Stimulated activated CD4-positive, alpha-beta T cell treated with anti-CD3 and anti-CD28 coated beads, Interleukin-15, amount 100 ng/mL, for 24 hours (primary cell): ENCODE results near the gene NPLOC4.
"Not testable (repeated sequence)": the region's sequence is repeated elsewhere in the genome, so short reads cannot be mapped to it uniquely, and the experiment has no call there.

Experiments used
- DNase-seq: peaks from one replicate; pipeline ENCODE4 v3.0.0-alpha.2; 2020

NPLOC4 gene

GRCh38 chr17:81531998-81532404 lies 104.9 kb downstream of the NPLOC4 start:
- not testable (repeated sequence) for DNase-seq

- DNase-seq = not testable (repeated sequence)
These were observed 105.9 kb downstream of the NPLOC4 start for GRCh38 chr17:81531013-81531412.

DNA sequence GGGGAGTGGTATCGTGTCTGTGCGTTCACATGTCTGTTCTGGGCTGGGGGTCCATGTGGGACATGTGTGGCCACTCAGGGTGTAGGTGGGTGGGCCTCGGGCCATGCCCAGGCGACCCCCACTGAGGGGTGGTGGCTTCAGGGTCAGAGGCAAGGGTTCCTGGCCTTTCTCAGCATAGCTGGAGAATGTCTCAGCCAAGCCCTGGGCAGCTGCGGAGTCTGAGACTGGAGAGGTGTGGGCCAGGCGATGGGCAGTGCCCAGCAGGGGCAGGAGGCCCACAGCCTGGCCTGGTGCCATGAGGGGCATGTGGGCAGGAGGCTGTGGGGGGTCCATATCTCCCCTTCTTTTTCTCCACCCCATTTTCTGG lies 107.5 kb downstream of the NPLOC4 start:
- no peak for DNase-seq

GRCh38 chr17:81528651-81529436 lies 108.1 kb downstream of the NPLOC4 start:
- DNase-seq = no peak

DNA sequence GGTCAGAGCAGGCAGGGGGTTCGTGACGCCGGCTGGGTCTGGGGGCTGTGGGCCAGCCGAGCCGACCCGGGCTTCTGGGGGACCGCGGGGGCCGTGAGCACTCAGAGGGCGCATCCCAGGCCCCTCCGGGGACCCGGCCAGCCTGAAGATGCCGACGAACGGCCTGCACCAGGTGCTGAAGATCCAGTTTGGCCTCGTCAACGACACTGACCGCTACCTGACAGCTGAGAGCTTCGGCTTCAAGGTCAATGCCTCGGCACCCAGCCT lies 108.6 kb downstream of the NPLOC4 start:
- no peak for DNase-seq

- no peak for DNase-seq
These were observed 109.1 kb downstream of the NPLOC4 start, which contains the start of gene FSCN2 for GRCh38 chr17:81527591-81528383. Gene FSCN2 (plus strand): TSS chr17:81528377. CDS start chr17:81528532, 155 bp downstream.

- no peak for DNase-seq
These were observed 110.0 kb downstream of the NPLOC4 start for GRCh38 chr17:81526662-81527571.

DNA sequence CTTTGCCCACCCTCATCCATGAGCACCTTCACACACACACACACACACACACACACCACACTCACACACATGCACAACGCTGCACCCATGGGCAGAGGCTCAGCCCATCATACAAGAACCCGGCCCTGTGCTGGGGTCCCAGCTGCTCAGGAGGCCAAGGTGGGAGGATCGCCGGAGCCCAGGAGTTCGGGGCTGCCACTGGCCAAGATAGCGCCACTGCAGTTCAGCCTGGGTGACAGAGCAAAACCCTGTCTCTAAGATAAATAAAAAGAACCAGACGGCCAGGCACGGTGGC lies 112.1 kb downstream of the NPLOC4 start:
- no peak for DNase-seq

DNA sequence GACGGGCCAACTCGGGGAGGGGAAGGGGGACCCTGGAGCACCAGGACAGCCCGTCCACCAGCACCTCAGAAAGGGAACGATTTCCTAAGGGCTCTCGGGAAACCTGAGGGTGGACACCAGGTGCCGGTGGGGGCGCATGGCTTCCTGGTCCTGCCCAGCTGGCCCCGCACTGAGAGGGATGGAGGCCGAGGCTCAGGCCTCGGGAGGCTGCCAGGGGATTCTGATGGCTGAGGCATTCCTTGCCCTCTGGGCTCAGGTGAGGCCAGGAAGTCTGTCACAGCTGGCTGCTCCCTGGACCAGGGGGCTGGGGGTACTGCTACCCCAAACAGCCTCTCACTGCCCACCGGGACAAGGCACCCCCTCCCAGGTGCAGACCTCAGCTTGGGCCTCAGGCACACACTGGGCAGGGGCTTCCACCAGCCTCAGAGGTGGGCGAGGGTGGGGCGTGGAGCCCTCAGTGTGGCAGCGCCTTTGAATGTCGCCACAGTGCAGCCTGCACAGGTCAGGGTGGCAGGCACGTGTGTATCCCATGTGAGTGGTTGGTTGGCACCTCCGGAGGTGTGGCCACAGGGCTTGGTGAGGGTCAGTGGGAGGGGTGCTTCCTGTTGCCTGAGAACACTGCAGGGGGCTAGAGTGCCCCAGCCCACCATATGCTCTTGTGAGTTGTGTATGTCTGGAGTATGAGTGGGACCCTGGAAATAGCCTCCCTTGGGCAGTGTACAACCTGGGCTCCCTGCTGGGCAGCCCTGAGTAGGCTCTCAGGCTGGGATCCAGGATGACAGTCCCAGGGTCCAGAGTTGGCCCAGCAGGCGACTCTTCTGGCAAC lies 112.7 kb downstream of the NPLOC4 start:
- no peak for DNase-seq

- no peak for DNase-seq
These were observed 113.4 kb downstream of the NPLOC4 start for GRCh38 chr17:81523402-81524038.

GRCh38 chr17:81522491-81523401 lies 114.2 kb downstream of the NPLOC4 start:
- DNase-seq = no peak

GRCh38 chr17:81520021-81520901 lies 116.7 kb downstream of the NPLOC4 start:
- DNase-seq = no peak

GRCh38 chr17:81519284-81520020 lies 117.5 kb downstream of the NPLOC4 start:
- peak; percentile 77 for DNase-seq

- DNase-seq = peak; percentile 63
These were observed 118.1 kb downstream of the NPLOC4 start for GRCh38 chr17:81518785-81519283.

GRCh38 chr17:81518113-81518784 lies 118.7 kb downstream of the NPLOC4 start:
- DNase-seq = no peak

GRCh38 chr17:81517339-81518112 lies 119.4 kb downstream of the NPLOC4 start:
- DNase-seq = no peak

DNA sequence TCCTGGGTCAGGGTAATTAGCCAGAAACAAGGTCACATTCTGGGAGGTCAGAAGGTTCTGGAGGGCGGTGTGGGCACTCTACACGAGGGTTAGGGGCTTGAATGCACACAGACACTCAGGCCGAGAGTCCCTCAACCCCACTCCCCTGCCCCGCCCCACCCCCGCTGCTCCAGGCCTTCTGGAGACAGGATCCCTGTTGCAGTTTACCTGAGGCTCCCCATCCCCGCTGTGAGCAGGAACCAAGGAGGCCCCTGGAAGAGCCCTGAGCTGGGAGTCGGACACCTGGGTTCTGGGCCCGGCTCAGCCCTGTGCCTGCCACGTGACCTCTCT lies 119.9 kb downstream of the NPLOC4 start:
- no peak for DNase-seq

DNA sequence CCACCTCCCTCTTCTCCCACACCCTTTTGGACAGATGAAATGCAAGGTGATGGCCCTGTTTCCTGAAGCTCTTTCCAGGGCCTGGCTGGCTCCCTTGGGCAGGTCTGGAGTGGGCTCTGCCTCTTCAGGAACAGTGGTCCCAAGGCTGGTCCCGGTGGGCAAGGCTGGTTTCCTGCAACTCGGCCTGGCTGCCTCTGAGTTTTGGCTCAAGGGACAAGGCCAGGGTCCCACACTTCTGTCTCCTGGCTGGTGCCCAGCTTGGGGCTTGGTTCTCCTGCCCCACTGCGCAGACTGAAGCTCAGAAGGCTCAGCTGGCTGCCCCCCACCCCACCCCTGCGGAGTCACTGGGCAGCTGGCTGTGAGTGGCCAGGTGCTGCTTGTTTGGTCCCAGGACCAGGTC lies 120.5 kb downstream of the NPLOC4 start:
- DNase-seq = no peak
